Right atrium auricular region (tissue), 2 donors: ENCODE data around the gene DNHD1. TPM values are rescaled to one million over a fixed set of nuclear protein-coding genes. Genes with fewer than 3 reads are reported as not detected.

Source experiments
- DNase-seq: peaks from one replicate; pipeline ENCODE4 v3.0.0-alpha.2; 2019; ENCODE audit warnings: low spot score
- H3K27ac ChIP-seq, 2 donors: fragments of 200-600 bp; sonication (generic); 1 replicate in 1 of 2; 2 replicates in 1 of 2; pipeline ENCODE4 v1.5.1; 2016 to 2019
- H3K27me3 ChIP-seq, 2 donors: fragments of 200-600 bp; sonication (generic); one replicate each; pipeline versions ENCODE4 v1.5.1 to v1.6.0; 2017 to 2019
- H3K36me3 ChIP-seq: fragments of 200-600 bp; sonication (generic); one replicate; pipeline ENCODE4 v1.5.1; 2016
- H3K4me1 ChIP-seq, 2 donors: fragments of 200-600 bp; sonication (generic); one replicate each; pipeline versions ENCODE4 v1.5.1 to v1.6.0; 2017 to 2019
- H3K4me3 ChIP-seq, 2 donors: fragments of 200-600 bp; sonication (generic); 1 replicate in 1 of 2; 2 replicates in 1 of 2; pipeline ENCODE4 v1.5.1; 2017 to 2019; ENCODE audit warnings: mild to moderate bottlenecking in 1 of 2, moderate library complexity in 1 of 2
- H3K9me3 ChIP-seq, 2 donors: fragments of 200-600 bp; sonication (generic); one replicate each; pipeline ENCODE4 v1.5.1; 2019
- CTCF ChIP-seq, 2 donors: fragments of 200-600 bp; sonication (generic); IDR thresholded peaks; one replicate each; pipeline ENCODE4 v1.5.1; 2019; ENCODE audit warnings: antibody characterized with exemption in 2 of 2
- total RNA-seq, 2 donors: library from RNA; depleted of rRNA; stranded (reverse); fragments of >200 nt; gene quantifications; one replicate each; pipeline ENCODE4 v1.1.0, GENCODE V29; 2016

The DNHD1 gene
- total RNA-seq, 2 donors from 2014 or later, result 4.4 to 4.8 TPM

DNA sequence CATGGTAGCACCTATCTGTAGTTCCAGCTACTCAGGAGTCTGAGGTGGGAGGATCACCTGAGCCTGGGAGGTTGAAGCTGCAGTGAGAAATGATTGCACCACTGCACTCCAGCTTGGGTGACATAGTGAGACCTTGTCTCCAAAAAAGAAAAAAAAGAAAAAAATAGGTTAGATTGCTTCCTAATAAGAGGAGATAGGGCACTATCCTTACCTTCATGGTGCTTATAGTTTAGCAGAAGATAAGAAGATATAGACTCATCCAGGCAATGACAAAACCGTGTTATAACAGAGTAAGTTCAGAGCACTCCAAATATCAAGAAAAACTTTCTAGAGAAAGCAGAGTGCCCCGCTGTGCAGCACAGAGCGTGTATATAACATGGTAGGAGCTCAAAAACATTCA is 64.2 kb downstream of the DNHD1 start:
- H3K4me3 ChIP-seq, result no peak overlapping the region
- H3K9me3 ChIP-seq, result no peaks in the 10 kb centered on the region
- no peak overlapping the region for H3K27ac ChIP-seq
- H3K36me3 ChIP-seq, result no peaks in the 10 kb centered on the region
- no peaks in the 10 kb centered on the region for H3K4me1 ChIP-seq
- no peak for TF ChIP-seq CTCF (IDR thresholded peaks at IDR 0.05)
- no peaks in the 10 kb centered on the region for H3K27me3 ChIP-seq
- no peak for DNase-seq

DNA sequence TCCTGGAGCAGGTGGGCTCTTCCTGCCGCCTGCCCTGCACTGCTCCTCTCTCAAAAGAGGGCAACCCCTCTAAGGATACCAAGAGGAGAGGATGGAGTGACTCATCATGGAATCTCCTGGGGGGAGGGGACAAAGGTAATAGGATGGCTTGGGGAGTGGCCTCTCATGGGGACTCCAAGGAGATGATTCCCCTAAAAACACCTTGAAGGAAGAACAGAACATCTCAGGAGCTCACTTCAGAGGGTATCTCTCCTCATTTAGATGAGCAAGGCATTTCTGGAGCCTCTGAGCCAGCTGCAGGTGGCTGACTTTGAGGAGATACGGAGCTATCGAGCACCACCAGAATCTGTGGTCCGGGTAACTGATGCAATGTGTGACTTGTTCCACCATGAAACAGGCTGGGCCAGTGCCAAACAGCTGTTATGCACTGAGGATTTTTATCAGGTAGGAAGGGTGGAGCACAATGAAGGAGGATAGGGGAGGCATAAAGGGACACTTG is 66.1 kb downstream of the DNHD1 start:
- Histone ChIP-seq H3K4me1 (peaks cover 0 to 3% of the 10 kb centered on the region in 2 donors), H3K4me3 (no peak overlapping the region), H3K27ac (no peak overlapping the region), H3K9me3 (no peaks in the 10 kb centered on the region), H3K27me3 (no peaks in the 10 kb centered on the region), H3K36me3 (no peaks in the 10 kb centered on the region)
- no peak for DNase-seq
- no peak for TF ChIP-seq CTCF (IDR thresholded peaks at IDR 0.05)

DNA sequence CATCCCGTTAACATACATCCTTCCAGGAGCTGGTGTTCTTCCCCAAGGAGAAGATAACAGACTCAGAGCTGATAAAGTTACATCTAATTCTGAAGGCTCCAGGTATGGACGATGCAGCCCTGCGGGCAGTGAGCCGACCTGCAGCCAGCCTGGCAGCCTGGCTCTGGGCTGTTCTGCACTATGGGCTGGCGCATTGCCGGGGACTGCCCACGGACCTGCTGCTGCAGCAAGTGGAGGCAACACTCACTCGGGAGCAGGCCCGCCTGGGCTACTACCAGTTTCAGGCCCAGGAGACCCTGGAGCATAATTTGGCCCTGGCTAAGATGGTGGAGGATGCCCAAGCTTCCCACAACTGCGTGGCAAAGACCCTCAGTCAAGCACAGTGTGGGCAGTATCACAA is 66.6 kb downstream of the DNHD1 start:
- no peak overlapping the region for H3K4me3 ChIP-seq
- no peak for DNase-seq
- H3K4me1 ChIP-seq, result peaks cover 0 to 6% of the 10 kb centered on the region in 2 donors
- TF ChIP-seq CTCF (IDR thresholded peaks at IDR 0.05), result no peak
- no peaks in the 10 kb centered on the region for H3K27me3 ChIP-seq
- H3K27ac ChIP-seq, result no peak overlapping the region
- H3K36me3 ChIP-seq, result no peaks in the 10 kb centered on the region
- no peaks in the 10 kb centered on the region for H3K9me3 ChIP-seq

DNA sequence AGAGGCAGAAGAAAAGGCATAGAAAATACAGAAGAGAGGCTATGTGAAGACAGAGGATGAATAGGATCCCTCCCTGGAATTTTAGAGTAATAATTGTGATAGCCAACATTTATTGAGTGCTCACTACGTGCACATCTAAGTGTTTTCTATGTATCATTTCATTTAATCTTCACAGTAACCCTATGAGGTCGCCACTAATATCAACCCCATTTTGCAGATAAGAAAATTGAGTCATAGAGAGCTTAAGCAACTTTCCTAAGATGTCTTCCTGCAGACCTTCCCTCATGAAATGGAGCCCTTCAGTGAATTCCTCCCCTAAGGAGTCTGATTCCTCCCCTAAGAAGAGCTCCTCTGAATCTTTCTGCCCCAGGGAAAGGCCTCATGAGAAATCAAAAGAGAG is 68.2 kb downstream of the DNHD1 start:
- H3K27me3 ChIP-seq, result no peaks in the 10 kb centered on the region
- H3K36me3 ChIP-seq, result no peaks in the 10 kb centered on the region
- no peak for DNase-seq
- no peak overlapping the region for H3K27ac ChIP-seq
- H3K4me3 ChIP-seq, result no peak overlapping the region
- no peaks in the 10 kb centered on the region for H3K9me3 ChIP-seq
- H3K4me1 ChIP-seq, result peaks cover 0 to 9% of the 10 kb centered on the region in 2 donors
- TF ChIP-seq CTCF (IDR thresholded peaks at IDR 0.05), result no peak

- H3K27ac ChIP-seq, result no peak overlapping the region
- peaks cover 0 to 9% of the 10 kb centered on the region in 2 donors for H3K4me1 ChIP-seq
- no peaks in the 10 kb centered on the region for H3K9me3 ChIP-seq
- no peak for TF ChIP-seq CTCF (IDR thresholded peaks at IDR 0.05)
- H3K27me3 ChIP-seq, result no peaks in the 10 kb centered on the region
- no peaks in the 10 kb centered on the region for H3K36me3 ChIP-seq
- no peak for DNase-seq
- H3K4me3 ChIP-seq, result no peak overlapping the region
Observed at GRCh38 chr11:6565988-6566703, 69.1 kb downstream of the DNHD1 start.
